ENCODE measurements around the gene ZC3H18. TPM values are rescaled to one million over a fixed set of nuclear protein-coding genes. Genes with fewer than 3 reads are reported as not detected.
"Not testable (repeated sequence)": the region's sequence is repeated elsewhere in the genome, so short reads cannot be mapped to it uniquely, and the experiment has no call there.

ZC3H18 gene
- total RNA-seq, 1 experiment from 2014 or later = 7.9 TPM

GRCh38 chr16:88602091-88602490, 31.9 kb downstream of the ZC3H18 start:
- DNase-seq (ENCODE audit: low read depth) = no peak

DNA sequence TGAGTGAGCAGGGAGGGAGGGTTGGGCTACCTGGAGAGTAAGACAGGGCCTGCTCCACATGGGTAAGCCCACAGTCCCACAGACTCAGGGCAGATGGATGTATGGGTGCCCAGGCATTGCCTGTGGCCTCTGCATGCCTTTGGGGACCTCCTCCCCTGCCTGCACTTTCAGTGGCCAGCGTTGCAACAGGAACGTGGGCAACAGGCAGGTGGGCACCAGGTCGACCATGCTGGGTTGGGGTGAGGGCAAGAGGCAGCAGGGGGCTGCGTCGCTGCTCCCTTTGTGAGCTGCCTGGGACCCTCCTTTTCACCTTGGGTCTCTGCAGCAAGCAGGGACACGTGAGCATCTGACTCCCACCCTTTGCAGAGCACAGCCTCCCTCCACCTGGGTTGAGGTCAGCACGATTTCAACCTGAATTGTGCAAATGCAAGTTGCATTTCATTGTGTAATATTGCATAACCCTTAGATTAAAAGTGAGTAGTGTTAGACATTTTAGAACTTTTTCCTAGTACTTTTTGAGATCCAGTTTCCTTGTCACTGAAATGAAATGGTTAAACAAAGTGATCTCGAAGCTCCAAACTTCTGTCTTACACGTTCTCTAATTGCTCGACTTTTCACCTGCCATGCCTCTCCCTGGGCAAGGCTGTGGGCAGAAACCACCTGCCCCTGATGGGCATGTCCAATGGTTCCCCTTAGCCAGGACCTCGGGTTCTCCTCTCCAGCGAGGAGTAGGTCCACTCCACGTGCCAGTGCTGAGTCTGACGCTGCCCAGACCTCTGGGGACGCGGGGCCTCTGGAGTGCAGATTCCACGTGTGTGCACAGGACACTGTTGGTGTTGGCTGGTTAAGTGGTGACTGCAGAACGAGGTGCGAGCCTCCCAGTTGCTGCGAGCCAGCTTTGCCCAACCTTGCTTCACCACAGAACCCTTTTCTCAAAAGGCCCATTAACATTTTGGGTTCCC, 35.3 kb downstream of the ZC3H18 start:
- no peak for DNase-seq (ENCODE audit: low read depth)

- no peak for DNase-seq (ENCODE audit: low read depth)
Observed at GRCh38 chr16:88606148-88606757, 36.0 kb downstream of the ZC3H18 start.

GRCh38 chr16:88608076-88608475, 37.9 kb downstream of the ZC3H18 start:
- DNase-seq (ENCODE audit: low read depth) = no peak

GRCh38 chr16:88609426-88609825, 39.2 kb downstream of the ZC3H18 start:
- not testable (repeated sequence) for DNase-seq (ENCODE audit: low read depth)

GRCh38 chr16:88610080-88610479, 39.9 kb downstream of the ZC3H18 start:
- DNase-seq (ENCODE audit: low read depth) = no peak

DNA sequence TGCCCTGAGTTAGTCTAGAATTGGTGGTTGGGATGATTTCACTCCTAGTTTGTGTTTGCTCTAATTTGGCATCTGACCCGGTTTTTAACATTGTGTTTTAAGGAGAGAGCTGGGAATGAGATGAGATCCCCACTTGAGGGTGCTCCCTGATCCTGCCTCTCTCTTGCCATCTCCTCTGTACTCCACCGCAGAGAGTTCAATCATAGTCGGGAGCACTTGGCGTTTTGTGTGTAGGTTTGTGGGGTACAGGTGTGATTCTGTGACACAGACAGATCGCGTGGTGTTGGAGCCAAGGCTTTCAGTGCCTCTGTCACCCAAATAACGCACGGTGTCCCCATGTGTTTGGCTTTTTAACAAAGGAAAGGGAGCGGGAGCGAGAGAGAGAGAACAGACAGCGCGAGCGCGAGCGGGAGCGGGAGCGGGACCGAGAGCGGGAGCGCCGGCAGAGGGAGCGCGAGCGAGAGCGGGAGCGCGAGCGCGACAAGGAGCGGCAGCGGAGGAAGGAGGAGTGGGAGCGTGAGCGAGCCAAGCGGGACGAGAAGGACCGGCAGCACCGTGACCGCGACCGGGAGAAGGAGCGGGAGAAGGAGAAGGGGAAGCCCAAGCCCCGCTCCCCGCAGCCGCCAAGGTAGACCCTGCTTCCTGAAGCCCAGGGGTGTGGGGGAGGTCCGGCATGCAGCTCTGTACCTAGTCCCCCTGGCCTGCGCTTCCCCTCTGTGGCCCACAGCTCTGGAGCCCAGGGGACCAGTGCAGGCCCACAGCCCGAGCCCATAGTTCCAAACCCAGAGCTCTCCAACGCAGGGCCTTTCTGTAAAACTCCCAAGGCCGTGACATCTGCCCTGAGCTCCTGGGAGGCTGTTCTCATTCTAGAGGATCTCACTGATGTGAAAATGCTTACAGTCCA, 41.0 kb downstream of the ZC3H18 start:
- DNase-seq (ENCODE audit: low read depth) = no peak

GRCh38 chr16:88613293-88613692, 43.1 kb downstream of the ZC3H18 start:
- DNase-seq (ENCODE audit: low read depth) = no peak

GRCh38 chr16:88613911-88614817, 44.0 kb downstream of the ZC3H18 start:
- no peak for DNase-seq (ENCODE audit: low read depth)

- no peak for DNase-seq (ENCODE audit: low read depth)
Observed at GRCh38 chr16:88614818-88615580, 44.8 kb downstream of the ZC3H18 start.

- no peak for DNase-seq (ENCODE audit: low read depth)
Observed at GRCh38 chr16:88616320-88616719, 46.1 kb downstream of the ZC3H18 start.

DNA sequence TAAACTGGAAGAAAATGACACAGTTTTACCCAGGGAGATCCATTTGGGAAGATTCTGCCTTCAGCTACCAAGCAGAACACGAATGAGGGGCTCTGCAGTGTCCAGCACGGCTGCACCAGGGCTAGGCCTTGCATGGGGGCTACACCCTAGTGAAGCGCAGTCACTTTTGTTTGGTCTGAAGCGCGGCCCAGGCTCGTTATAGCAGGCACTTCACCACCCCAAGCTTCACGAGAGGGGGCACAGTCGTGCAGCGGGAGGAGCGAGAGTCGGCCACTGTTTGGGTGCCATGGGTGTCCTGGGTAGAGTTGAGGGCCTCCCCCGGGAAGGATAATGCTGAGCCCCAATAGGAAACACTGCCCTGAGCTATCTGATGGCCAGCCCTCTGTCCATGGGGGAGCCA, 46.5 kb downstream of the ZC3H18 start:
- DNase-seq (ENCODE audit: low read depth) = no peak

DNA sequence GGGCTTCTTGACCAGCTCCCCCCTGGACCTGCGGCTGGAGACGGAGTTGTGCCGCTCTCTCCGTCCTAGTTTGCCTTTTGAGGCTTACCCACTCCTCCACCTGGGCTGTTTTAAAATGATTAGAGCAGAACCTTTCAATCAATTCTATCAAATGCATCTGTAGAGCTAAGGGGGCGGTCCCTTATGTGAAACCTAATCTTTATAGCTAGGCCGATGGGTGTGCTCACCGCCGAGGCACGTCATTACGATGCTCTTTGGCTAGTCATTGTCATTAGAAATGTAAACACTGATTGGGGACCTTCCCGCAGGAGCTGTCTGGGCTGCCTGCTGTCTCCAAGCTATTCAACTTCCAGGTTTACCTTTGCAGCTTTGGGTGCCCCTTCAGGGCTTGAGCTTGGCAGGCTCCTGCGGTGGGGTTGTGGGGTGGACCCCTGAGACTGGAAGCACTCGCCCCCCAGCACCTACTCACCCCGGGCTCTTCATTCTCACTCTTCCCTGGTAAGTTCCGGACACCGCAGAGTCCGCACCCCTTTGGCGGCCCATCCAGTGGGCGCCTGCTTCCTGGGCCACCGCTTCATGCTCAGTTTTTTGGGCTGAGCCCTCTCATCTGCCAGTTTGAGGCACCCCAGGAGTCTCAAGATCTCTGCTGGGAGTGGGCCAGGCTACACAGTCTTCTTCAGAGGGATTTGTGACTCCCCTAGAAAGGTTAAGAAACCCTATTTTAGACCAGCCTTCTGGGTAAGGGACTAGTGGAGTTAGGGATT, 47.2 kb downstream of the ZC3H18 start:
- DNase-seq (ENCODE audit: low read depth) = no peak

DNA sequence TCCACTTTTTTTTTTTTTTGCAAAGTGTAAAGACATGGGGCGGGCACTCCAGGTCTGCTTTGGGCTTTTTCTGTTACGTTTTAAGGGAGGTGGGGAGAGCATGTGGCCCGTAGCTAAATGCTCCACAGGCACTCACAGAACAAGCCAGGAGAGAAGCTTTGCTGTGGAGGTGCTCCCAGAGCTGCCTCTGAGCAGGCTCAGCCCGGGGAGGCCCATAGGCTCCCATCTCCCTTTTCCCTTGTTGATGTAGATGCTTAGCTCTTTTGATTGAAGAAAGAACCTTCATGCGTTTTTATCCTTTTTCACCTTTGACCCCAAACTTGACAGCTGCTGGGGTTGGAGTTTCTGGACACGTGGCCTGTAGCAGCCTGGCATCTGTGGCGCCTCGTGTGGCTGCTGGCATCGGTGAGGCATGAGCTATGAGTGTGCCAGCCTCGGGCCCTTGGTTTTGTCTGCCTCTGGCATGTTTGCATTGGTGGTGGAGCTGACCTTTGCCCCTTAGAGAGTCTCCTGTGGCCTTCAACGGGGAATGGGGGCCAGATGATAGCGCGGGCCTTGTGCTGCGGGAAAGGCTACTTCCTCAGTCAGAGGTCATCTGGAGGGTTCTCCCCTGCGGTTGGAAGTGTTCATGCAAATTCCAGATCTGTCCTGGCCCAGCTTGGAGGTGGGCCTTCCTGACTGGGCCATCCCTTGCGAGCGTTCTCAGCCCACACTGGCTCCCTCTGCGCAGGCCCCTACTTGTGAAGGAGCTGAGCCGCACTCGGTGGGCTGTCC, 48.2 kb downstream of the ZC3H18 start:
- peak; percentile 6 for DNase-seq (ENCODE audit: low read depth)

DNA sequence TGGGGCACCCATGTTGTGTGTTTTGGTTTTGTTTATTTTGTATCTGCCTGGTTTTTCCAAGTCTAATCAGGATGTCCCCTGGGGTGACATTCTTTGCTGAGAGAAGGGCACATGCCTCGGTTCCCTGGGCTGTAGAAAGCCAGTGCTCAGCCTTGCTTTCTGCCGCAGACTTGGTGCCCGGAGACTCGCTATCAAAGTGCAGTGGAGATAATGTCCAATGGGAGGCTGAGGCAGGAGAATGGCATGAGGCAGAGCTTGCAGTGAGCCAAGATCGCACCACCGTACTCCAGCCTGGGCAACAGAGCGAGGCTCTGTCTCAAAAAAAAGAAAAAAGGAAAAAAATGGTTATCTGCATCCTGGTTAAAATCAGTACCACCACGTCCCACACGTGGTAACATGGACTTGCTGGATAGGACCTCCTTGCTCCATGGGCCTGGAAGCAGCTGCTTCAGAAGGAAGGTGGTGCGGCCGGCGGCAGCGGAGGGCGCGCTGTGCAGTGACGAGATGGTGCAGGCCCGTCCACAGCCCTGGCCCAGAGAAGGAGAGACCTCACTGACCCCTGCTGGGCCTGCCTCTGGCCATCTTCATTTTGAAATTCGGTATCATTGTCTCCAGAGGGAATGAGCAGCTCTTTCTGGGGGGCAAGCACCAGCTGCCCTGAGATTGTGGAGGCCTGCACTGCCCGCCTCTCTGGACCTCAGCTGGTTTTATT, 48.9 kb downstream of the ZC3H18 start:
- no peak for DNase-seq (ENCODE audit: low read depth)

- DNase-seq (ENCODE audit: low read depth) = peak; percentile 16
Observed at GRCh38 chr16:88619859-88620815, 49.9 kb downstream of the ZC3H18 start.

- no peak for DNase-seq (ENCODE audit: low read depth)
Observed at GRCh38 chr16:88622125-88622524, 51.9 kb downstream of the ZC3H18 start.

Measured in RPMI7951 (cell line).